ENCODE measurements around the gene TEX51.

TEX51 gene

DNA sequence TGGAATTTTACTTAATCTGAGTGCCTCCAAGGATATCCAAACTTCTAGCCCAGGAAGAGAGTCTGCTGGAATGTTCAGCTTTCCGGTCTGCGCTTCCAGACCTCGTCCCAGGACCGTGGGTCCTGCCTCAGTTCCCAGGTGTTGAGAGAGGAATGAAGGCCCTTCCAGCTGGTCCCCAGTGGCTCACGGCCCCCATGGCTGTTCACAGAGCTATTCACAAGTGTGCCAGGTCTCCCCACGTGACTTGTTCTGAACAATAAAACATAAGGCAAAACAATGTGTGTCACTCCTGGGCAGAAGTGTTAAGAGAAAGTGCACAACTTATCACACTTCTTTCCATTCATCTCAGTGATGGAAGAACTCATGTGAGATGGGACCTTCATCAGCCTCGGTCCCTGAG is 20.1 kb upstream of the TEX51 start:
- no peak for DNase-seq

GRCh38 chr2:126879348-126880298 is 19.1 kb upstream of the TEX51 start:
- no peak for DNase-seq

DNA sequence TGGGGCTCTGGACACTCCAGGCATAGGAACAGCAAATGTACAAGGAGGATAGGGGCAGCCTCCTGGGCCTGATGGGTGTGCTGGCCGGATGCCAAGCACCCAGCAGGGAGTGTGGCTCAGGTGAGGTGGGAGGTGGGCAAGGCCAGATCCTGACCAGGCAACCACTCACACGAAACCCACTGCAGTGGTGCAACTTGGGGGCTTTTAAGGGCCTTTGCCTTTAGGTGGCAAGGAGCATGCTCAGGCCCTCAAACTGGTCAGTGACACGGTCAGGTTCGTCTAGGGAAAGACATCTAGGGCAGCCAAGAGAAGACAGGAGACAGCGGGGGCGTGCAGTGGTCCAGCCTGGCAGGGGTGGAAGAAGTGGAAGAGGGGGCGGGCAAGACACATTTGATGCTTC is 18.4 kb upstream of the TEX51 start:
- DNase-seq, result no peak

- no peak for DNase-seq
Observed at GRCh38 chr2:126880817-126881216, 17.9 kb upstream of the TEX51 start.

DNA sequence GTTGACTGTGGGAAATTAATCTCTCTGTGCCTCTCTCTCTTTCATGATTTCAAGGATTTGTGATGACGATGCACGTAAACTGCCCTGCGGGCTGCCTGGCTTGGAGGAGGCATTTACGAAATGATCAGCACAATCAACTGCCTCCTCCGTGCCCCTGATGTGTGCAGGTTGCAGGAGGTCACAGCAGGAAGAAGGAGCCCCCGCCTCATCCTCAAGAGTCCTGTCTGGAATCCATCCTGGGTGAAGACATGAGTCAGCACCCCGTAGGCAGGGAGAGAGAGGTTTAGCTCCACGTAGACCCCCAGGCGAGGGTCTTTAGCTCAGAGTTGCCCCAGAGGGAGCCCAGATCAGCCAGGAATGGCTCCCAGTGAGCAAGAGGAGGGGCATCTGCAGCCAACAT is 17.1 kb upstream of the TEX51 start:
- no peak for DNase-seq

DNA sequence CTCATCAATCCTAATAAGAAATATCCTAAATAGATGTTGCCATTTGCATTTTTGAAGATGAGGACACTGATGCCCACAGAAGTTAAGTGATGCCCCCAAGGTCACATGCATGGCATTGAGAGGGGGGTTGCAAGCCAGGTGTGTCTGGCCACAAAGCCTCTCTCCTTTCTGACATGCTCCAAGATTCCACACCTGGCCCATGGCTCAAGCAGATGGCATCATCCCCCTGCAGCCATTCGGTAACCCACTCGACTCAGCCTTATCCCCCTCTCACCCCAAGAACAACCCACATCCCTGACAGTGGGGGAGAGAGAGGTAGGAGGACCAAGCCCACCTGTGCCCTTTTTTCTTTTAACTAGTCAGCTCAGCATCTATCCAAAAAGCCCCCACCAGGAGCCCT is 16.5 kb upstream of the TEX51 start:
- DNase-seq, result no peak

- no peak for DNase-seq
Observed at GRCh38 chr2:126882736-126883665, 15.7 kb upstream of the TEX51 start.

DNA sequence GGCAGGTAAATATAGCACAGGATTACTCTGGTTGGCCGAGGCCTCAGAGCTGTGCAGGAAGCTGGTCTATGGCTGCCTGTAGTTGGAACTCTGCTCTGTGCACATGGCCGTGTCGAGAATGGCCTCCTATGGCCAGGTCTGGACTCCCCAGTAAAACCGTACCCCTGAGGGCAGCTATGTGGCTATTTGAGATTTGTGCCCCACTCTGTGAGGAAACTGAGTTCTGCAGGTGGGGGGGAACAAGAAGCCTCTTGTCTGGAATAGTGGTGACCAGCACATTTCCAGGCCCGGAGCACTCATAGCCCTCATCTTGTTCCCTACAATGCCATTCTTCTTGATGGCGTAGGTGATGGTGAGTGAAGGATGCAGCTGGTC is 15.0 kb upstream of the TEX51 start:
- no peak for DNase-seq

DNA sequence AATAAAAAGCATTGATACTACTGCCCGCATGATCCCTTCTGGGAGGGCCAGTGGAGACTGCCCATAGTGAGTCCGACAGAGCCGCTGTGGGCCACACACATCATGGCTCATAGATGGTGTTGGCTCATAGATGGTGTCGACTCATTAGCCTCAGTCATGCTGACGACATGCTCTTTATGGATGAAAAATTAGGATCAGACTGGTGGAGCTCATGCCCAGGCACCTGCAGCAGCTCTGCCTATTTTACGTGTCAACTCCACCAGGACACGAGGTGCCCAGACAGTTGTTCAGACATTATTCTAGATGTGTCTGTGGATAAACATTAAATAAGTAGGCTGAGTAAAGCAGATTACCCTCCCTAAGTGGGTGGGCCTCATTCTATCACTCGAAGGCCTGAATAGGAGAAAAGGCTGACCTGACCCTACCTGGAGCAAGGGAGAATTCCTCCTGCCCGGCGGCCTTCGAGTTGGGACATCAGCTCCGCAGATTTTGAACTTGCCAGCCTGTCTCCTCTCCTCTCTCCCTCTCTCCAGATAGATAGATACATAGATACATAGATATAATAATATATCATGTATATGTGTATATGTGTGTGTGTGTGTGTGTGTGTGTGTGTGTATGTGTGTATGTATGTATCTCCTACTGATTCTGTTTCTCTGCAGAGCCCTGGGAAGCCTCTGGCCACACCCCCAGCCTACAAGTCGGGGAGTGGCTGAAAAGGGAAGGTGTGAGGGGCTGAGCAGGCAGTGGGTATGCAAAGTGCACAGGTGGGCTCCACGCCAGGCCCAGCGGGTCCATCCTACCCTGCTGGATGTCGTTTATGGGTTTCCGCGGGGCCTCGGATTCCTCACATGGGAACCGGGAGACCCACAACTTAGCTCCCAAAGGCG is 13.6 kb upstream of the TEX51 start:
- DNase-seq, result no peak

DNA sequence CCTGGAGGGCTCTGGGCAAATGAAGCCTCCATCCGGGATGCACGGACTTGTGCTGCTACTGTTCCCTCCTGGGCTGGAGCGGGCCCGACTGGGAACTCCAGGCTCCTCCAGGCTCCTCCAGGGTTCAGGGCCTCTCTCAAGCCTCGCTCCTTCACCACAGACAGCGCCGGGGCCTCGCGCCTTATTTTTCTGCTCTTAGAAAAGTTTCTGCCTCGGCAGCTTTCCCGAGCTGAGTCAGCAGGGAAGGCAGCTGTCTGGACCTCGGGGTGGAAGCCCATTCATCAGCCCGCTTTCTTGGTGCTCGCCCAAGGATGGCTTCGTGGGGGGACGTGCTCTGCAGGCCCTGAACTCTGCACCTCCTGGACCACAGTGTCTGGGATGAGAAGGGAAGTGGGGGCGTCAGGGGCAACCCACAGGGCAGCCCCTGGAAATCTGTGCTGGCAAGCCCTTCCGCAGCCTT is 12.9 kb upstream of the TEX51 start:
- DNase-seq, result peak in 5 of 58 donors; percentile 15 to 43 (median 24)

GRCh38 chr2:126886211-126886915 is 12.3 kb upstream of the TEX51 start:
- DNase-seq, result peak in 48 of 58 donors; percentile 12 to 64 (median 38)

DNA sequence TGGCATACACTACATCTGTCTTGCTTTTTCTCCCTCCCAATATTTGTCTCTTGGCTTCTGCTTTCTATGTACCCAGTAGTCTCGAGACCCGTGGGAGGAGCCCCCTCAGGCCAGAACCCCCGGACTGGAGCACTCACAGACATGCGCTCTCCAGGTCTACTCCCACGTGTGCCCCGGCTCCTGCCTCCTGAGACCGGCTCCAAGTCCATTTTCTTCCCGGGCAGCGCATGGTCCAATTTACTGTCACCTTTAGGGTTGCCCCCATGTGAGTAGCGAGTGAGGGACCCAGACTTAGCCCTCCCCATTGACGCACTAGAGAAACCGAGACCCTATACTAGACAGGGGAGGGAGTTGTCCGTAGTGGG is 11.8 kb upstream of the TEX51 start:
- no peak for DNase-seq

- DNase-seq, result no peak
Observed at GRCh38 chr2:126887506-126887905, 11.2 kb upstream of the TEX51 start.

DNA sequence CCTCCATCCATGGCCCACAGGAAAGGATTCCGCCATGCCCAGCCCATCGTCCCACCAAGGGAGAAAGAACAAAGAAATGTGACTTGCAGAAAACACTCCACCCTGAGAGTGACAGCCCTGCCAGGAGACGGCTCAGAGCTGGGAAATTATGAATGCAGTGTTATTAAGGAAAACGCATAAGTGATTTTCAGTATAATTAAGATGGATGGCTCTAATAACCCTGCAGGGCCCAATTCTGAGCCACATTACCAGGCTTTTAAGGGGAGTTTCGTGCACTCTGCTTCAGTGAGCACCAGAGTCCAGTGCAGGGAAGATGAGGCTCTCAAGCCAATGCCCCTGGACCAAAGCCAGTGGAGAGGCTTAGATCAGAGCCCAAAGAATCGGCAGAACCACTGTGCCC is 10.6 kb upstream of the TEX51 start:
- DNase-seq, result no peak

GRCh38 chr2:126889071-126889470 is 9.6 kb upstream of the TEX51 start:
- no peak for DNase-seq

- no peak for DNase-seq
Observed at GRCh38 chr2:126889496-126890135, 9.1 kb upstream of the TEX51 start.

DNA sequence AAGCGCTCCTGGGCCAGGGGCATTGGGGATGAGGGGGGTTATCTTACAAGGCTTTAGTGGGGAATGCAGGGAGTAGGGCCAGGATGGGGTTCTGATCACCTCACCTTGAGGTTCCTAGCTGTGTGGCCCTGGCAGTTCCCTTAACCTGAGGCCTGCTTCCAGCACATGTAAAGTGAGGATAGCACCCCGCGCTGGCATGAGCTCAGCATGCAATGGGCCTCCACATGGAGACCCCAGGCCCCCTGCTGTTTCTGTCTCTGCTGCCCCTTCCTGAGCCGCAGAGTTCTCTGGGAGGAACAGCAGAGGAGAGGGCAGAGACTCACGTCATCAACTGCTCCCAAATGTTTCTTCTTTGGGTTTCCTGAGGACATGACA is 8.6 kb upstream of the TEX51 start:
- DNase-seq, result no peak

GRCh38 chr2:126890551-126891450 is 7.9 kb upstream of the TEX51 start:
- DNase-seq, result no peak
